Adrenal gland (tissue), 12 donors: ENCODE data around the gene CIBAR2. TPM values are rescaled to one million over a fixed set of nuclear protein-coding genes. Genes with fewer than 3 reads are reported as not detected.

Experiments
- DNase-seq, 7 donors: peaks; one replicate each; pipeline ENCODE4 v3.0.0-alpha.2; 2019 to 2020
- H3K27ac ChIP-seq, 5 donors: fragments of 200-600 bp; sonication (generic) in 4 of 5; 1 replicate in 3 of 5; 2 replicates in 2 of 5; pipeline versions ENCODE4 v1.5.1 to v1.8.0; 2016 to 2020; ENCODE audit warnings: mild to moderate bottlenecking in 1 of 5
- H3K27me3 ChIP-seq: fragments of 200-600 bp; 2 replicates; pipeline ENCODE4 v1.8.0; 2021
- H3K36me3 ChIP-seq, 2 donors: fragments of 200-600 bp; replicated peaks in 1 of 2; 1 replicate in 1 of 2; 2 replicates in 1 of 2; pipeline versions ENCODE4 v1.5.1 to v1.8.0; 2018 to 2022
- H3K4me1 ChIP-seq, 2 donors: fragments of 200-600 bp; replicated peaks in 1 of 2; 1 replicate in 1 of 2; 2 replicates in 1 of 2; pipeline versions ENCODE4 v1.5.1 to v1.8.0; 2018 to 2021
- H3K4me3 ChIP-seq, 4 donors: fragments of 200-600 bp; sonication (generic) in 3 of 4; one replicate each; pipeline ENCODE4 v1.5.1; 2016 to 2018
- H3K9me3 ChIP-seq, 3 donors: fragments of 200-600 bp; sonication (generic) in 1 of 3; replicated peaks in 1 of 3; 1 replicate in 2 of 3; 2 replicates in 1 of 3; pipeline versions ENCODE4 v1.5.1 to v1.8.0; 2016 to 2021
- CTCF ChIP-seq, 6 experiments: fragments of 450-650 bp in 4 of 6; fragments of 200-600 bp in 2 of 6; sonication (generic) in 1 of 6; IDR thresholded peaks; 1 replicate in 5 of 6; 2 replicates in 1 of 6; pipeline versions ENCODE4 v1.5.1 to v1.8.0; 2016 to 2021; ENCODE audit warnings: antibody characterized with exemption in 6 of 6, mild to moderate bottlenecking in 2 of 6, moderate library complexity in 1 of 6
- POLR2A ChIP-seq, 2 donors: fragments of 450-650 bp; IDR thresholded peaks; one replicate each; pipeline ENCODE4 v1.6.1; 2017; ENCODE audit warnings: antibody characterized with exemption in 2 of 2, mild to moderate bottlenecking in 2 of 2, moderate library complexity in 1 of 2
- WGBS, 4 donors: extraction: QIAGEN DNeasy Blood & Tissue Kit in 2 of 4; methylation state at CpG; one replicate each; pipeline versions ENCODE4 v1.1.5 to v1.1.7; 2013 to 2017; 5-methylcytosine and 5-hydroxymethylcytosine counted together
- intact Hi-C, 2 donors: fragments of 100-400 bp; cut with DNase I; formaldehyde crosslinking; loops; one replicate each; pipeline versions ENCODE4 v1.14.1 to v1.15.0; 2022 to 2023
- polyA plus RNA-seq, 3 donors: library from polyadenylated mRNA; stranded (reverse); fragments of 200-250 nt in 2 of 3; fragments of 350-450 nt in 1 of 3; fragmentation: Illumina TruSeq in 1 of 3; extraction: RNeasy Lipid Tissue Mini Kit (QIAGEN cat#74804) in 1 of 3; gene quantifications; one replicate each; pipeline ENCODE4 v1.2.3, GENCODE V29; 2013 to 2014
- total RNA-seq, 9 donors: library from RNA; depleted of rRNA in 4 of 9; stranded (reverse); fragments of >200 nt in 4 of 9; fragments of 120-200 nt in 1 of 9; fragmentation: NEBNext Ultra II Directional in 1 of 9; extraction: Animal tissue kit (Norgen Biotek cat#: 25700) in 1 of 9; gene quantifications; one replicate each; pipeline versions ENCODE4 v1.1.0 to v1.2.4, GENCODE V29; 2013 to 2023
- donor health status: healthy with polysubstance abuse.
- donor health status: Bipolar disorder and iron deficiency.
- donor health status: DM: yes; HTN: yes; CAD: no.
- donor health status: DM: no; HTN: no; CAD: no.
- donor health status: DM: no; HTN: no; CAD: no.
- donor health status: DM: yes; HTN: yes; CAD: no.

The CIBAR2 gene
- total and polyA plus RNA-seq, 12 donors, result 0.17 to 2.6 (median 0.73) TPM; not detected in 4

GRCh38 chr16:85153656-85154091, 41.4 kb upstream of the CIBAR2 start:
- Histone ChIP-seq H3K36me3 (no peaks in the 10 kb centered on the region), H3K27ac (no peak overlapping the region), H3K9me3 (no peaks in the 10 kb centered on the region), H3K27me3 (no peaks in the 10 kb centered on the region), H3K4me1 (peaks cover 0 to 25% of the 10 kb centered on the region in 2 donors), H3K4me3 (no peak overlapping the region)
- WGBS, 4 donors, result 80 to 88% (median 87%) methylated on average over 5 to 12 of the region's 12 CpGs
- intact Hi-C loops, result no loop called here
- TF ChIP-seq CTCF (IDR thresholded peaks at IDR 0.05) (no peak), POLR2A (IDR thresholded peaks at IDR 0.05) (no peak)
- DNase-seq, result no peak

DNA sequence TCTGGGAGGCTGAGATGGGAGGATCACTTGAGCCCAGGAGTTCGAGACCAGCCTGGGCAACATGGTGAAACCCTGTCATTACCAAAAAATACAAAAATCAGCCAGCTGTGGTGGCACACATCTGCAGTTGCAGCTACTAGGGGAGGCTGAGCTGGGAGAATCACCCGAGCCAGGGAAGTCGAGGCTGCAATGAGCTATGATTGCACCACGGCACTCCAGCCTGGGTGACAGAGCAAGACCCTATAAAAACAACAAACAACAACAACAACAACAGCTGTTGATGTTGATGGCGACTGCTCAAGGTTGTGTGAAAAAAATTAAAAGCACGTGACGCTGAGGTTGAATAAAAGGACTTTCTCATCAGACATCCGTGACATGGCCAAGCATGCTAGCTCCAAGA, 40.8 kb upstream of the CIBAR2 start:
- peak overlapping the region in 1 of 5 donors; percentile 71 for H3K27ac ChIP-seq

GRCh38 chr16:85152414-85153030, 40.2 kb upstream of the CIBAR2 start:
- WGBS, 4 donors, result 86 to 93% (median 87%) methylated on average over 5 to 14 of the region's 14 CpGs
- no peaks in the 10 kb centered on the region for H3K27me3 ChIP-seq
- no peaks in the 10 kb centered on the region for H3K36me3 ChIP-seq
- no peaks in the 10 kb centered on the region for H3K9me3 ChIP-seq
- H3K4me1 ChIP-seq, result peaks cover 0 to 20% of the 10 kb centered on the region in 2 donors
- no peak overlapping the region for H3K4me3 ChIP-seq
- intact Hi-C loops, result no loop called here
- peak overlapping the region in 2 of 5 donors; percentile 71 to 76 for H3K27ac ChIP-seq
- TF ChIP-seq POLR2A (IDR thresholded peaks at IDR 0.05) (no peak), CTCF (IDR thresholded peaks at IDR 0.05) (no peak)
- no peak for DNase-seq

More for the DNA sequence above, 40.8 kb upstream of the CIBAR2 start:
- H3K27me3 ChIP-seq, result no peaks in the 10 kb centered on the region
- peaks cover 0 to 21% of the 10 kb centered on the region in 2 donors for H3K4me1 ChIP-seq
- intact Hi-C loops, result no loop called here
- no peaks in the 10 kb centered on the region for H3K36me3 ChIP-seq
- 71 to 82% (median 74%) methylated on average over 8 of the region's 8 CpGs for WGBS, 4 donors
- no peak for TF ChIP-seq CTCF (IDR thresholded peaks at IDR 0.05)
- no peaks in the 10 kb centered on the region for H3K9me3 ChIP-seq
- no peak for DNase-seq
- H3K4me3 ChIP-seq, result no peak overlapping the region

GRCh38 chr16:85151603-85152413, 39.5 kb upstream of the CIBAR2 start:
- H3K4me1 ChIP-seq, result peaks cover 3 to 27% of the 10 kb centered on the region in 2 donors

More at GRCh38 chr16:85151603-85152413, 39.5 kb upstream of the CIBAR2 start:
- Histone ChIP-seq H3K27me3 (no peaks in the 10 kb centered on the region), H3K4me3 (no peak overlapping the region), H3K27ac (peak overlapping the region in 3 of 5 donors; percentile 36 to 76 (median 71)), H3K36me3 (no peaks in the 10 kb centered on the region), H3K9me3 (no peaks in the 10 kb centered on the region)
- 41 to 78% (median 56%) methylated on average over 10 to 24 of the region's 24 CpGs for WGBS, 4 donors
- TF ChIP-seq POLR2A (IDR thresholded peaks at IDR 0.05) (no peak), CTCF (IDR thresholded peaks at IDR 0.05) (no peak)
- intact Hi-C loops, result no loop called here
- peak; percentile 63 to 89 (median 76) for DNase-seq
